DOHH2 (cell line): ENCODE measurements around the gene CD63.
A peak's percentile ranks its signal among the peaks of the same experiment; 100 is the strongest.

Experiments used
- H3F3A ChIP-seq: fragments of 200-600 bp; sonication (generic), shearing (Covaris generic); 2 replicates; pipeline ENCODE4 v1.6.0; 2016; ENCODE audit warnings: antibody characterized with exemption, mild to moderate bottlenecking; ENCODE audit not compliant: control insufficient read depth, insufficient read depth
- H3K27ac ChIP-seq: fragments of 200-600 bp; sonication (generic); 2 replicates; pipeline ENCODE4 v1.5.1; 2014; ENCODE audit warnings: low read depth, mild to moderate bottlenecking, low read length, moderate library complexity
- H3K27me3 ChIP-seq: fragments of 200-600 bp; sonication (generic); 2 replicates; pipeline ENCODE4 v1.6.1; 2014; ENCODE audit warnings: mild to moderate bottlenecking, low read length, mixed read lengths; ENCODE audit not compliant: control insufficient read depth
- H3K36me3 ChIP-seq: fragments of 200-600 bp; sonication (generic); 2 replicates; pipeline ENCODE4 v1.6.1; 2014; ENCODE audit warnings: mild to moderate bottlenecking, low read length, moderate library complexity, mixed read lengths; ENCODE audit not compliant: control insufficient read depth
- H3K4me1 ChIP-seq: fragments of 200-600 bp; sonication (generic); 2 replicates; pipeline ENCODE4 v1.6.1; 2014; ENCODE audit warnings: mild to moderate bottlenecking, low read length, mixed read lengths; ENCODE audit not compliant: control insufficient read depth
- H3K4me2 ChIP-seq: fragments of 200-600 bp; sonication (generic); 2 replicates; pipeline ENCODE4 v1.6.0; 2014; ENCODE audit warnings: mild to moderate bottlenecking, low read length, moderate library complexity
- H3K4me3 ChIP-seq: fragments of 200-600 bp; sonication (generic); 2 replicates; pipeline ENCODE4 v1.5.1; 2014; ENCODE audit warnings: mild to moderate bottlenecking, low read length, mixed read lengths
- H3K79me2 ChIP-seq: fragments of 200-600 bp; sonication (generic); 2 replicates; pipeline ENCODE4 v1.6.1; 2014; ENCODE audit warnings: mild to moderate bottlenecking, low read length, mixed read lengths; ENCODE audit not compliant: control insufficient read depth
- H3K9me2 ChIP-seq: fragments of 200-600 bp; sonication (generic); replicated peaks from 2 replicates; pipeline ENCODE4 v1.6.1; 2014; ENCODE audit warnings: mild to moderate bottlenecking, low read length, mixed read lengths; ENCODE audit not compliant: control insufficient read depth
- H3K9me3 ChIP-seq: fragments of 200-600 bp; sonication (generic); 2 replicates; pipeline ENCODE4 v1.6.1; 2014; ENCODE audit warnings: antibody characterized with exemption, low read length, mixed read lengths; ENCODE audit not compliant: control insufficient read depth, insufficient read depth
- H4K20me1 ChIP-seq: fragments of 200-600 bp; sonication (generic); 2 replicates; pipeline ENCODE4 v1.6.0; 2014; ENCODE audit warnings: low read depth, mild to moderate bottlenecking, antibody characterized with exemption, low read length, moderate library complexity; ENCODE audit not compliant: control insufficient read depth, insufficient read depth
- EZH2phosphoT487 ChIP-seq: fragments of 200-600 bp; sonication (generic); IDR thresholded peaks from 2 replicates; pipeline ENCODE4 v1.6.1; 2017; ENCODE audit warnings: borderline replicate concordance, mild to moderate bottlenecking, antibody characterized with exemption, low read length, moderate library complexity, mixed read lengths
- TF ChIP-seq, protein P1 (sequence below): fragments of 200-600 bp; sonication (generic); IDR thresholded peaks from one replicate; pipeline ENCODE4 v1.5.1; 2014; ENCODE audit warnings: antibody characterized with exemption, mild to moderate bottlenecking, low read depth, low read length; ENCODE audit not compliant: poor library complexity, severe bottlenecking

CD63 gene

DNA sequence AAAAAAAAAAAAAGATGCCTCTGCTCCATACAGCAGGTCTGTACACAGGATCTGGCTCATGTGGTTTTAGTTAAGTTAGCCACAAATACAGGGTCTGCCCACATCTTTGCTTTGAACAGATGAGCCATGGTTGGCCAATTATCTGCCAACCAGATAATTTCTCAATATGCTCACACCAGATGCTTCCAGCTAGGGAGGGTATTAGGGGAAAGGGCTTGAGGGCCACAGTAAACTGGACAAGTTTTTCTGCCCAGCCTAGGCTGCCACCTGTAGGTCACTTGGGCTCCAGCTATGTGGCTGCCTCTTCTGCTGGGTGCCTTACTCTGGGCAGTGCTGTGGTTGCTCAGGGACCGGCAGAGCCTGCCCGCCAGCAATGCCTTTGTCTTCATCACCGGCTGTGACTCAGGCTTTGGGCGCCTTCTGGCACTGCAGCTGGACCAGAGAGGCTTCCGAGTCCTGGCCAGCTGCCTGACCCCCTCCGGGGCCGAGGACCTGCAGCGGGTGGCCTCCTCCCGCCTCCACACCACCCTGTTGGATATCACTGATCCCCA lies 7.8 kb downstream of the CD63 start:
- Histone ChIP-seq H3K4me3 (no peak overlapping the region), H3F3A (peaks cover 6% of the 10 kb centered on the region; the same call in 1 of the 2 replicates), H4K20me1 (no peaks in the 10 kb centered on the region), H3K4me1 (peaks cover 28% of the 10 kb centered on the region), H3K9me3 (no peaks in the 10 kb centered on the region), H3K36me3 (peaks cover 36% of the 10 kb centered on the region), H3K79me2 (peaks cover 19% of the 10 kb centered on the region), H3K9me2 (no peaks in the 10 kb centered on the region), H3K27ac (no peak overlapping the region), H3K27me3 (no peaks in the 10 kb centered on the region), H3K4me2 (no peak overlapping the region)
- TF ChIP-seq EZH2phosphoT487, result no peak
- TF ChIP-seq, protein P1, sequence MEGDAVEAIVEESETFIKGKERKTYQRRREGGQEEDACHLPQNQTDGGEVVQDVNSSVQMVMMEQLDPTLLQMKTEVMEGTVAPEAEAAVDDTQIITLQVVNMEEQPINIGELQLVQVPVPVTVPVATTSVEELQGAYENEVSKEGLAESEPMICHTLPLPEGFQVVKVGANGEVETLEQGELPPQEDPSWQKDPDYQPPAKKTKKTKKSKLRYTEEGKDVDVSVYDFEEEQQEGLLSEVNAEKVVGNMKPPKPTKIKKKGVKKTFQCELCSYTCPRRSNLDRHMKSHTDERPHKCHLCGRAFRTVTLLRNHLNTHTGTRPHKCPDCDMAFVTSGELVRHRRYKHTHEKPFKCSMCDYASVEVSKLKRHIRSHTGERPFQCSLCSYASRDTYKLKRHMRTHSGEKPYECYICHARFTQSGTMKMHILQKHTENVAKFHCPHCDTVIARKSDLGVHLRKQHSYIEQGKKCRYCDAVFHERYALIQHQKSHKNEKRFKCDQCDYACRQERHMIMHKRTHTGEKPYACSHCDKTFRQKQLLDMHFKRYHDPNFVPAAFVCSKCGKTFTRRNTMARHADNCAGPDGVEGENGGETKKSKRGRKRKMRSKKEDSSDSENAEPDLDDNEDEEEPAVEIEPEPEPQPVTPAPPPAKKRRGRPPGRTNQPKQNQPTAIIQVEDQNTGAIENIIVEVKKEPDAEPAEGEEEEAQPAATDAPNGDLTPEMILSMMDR, result peak; percentile 24

DNA sequence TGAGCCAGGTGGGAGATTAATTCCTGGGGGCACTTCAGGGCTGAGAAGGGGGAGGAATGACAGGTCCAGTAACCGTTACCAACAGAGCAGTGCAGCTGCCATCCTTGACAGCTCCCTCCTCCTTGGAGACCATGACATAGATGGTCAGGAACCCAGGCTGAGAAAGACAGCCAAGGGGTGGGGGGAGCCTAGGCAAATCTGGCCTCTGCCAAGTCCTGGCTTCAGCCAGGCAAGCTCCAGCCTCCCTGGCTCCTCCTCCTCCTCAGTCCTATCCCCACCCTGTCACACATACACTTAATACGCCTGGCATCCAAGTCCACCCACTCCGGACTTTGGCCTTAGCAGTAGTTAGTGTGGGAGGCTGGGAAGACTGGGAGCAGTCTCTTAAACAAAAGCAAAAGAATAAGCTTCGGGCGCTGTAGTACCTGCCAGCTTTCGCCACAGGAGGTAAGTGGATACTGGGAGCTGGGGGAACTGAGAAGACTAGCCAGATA lies 8.7 kb downstream of the CD63 start, which contains the start of gene RDH5:
Gene RDH5, plus strand, starts transcription at position 323 of the 494 bp plus-strand sequence. CDS start 792 bp downstream, outside the sequence.
- no peaks in the 10 kb centered on the region for H3K9me2 ChIP-seq
- H3K27ac ChIP-seq, result no peak within 1 kb of the TSS
- H3K4me1 ChIP-seq, result peaks cover 35% of the 10 kb centered on the region
- H4K20me1 ChIP-seq, result no peaks in the 10 kb centered on the region
- H3K36me3 ChIP-seq, result peaks cover 32% of the 10 kb centered on the region
- peaks cover 4% of the 10 kb centered on the region; the same call in 1 of the 2 replicates for H3F3A ChIP-seq
- H3K4me2 ChIP-seq, result no peak within 1 kb of the TSS
- H3K4me3 ChIP-seq, result no peak within 1 kb of the TSS
- no peak for TF ChIP-seq EZH2phosphoT487
- TF ChIP-seq, protein P1, result no peak
- H3K27me3 ChIP-seq, result no peaks in the 10 kb centered on the region
- peaks cover 19% of the 10 kb centered on the region for H3K79me2 ChIP-seq
- no peaks in the 10 kb centered on the region for H3K9me3 ChIP-seq

DNA sequence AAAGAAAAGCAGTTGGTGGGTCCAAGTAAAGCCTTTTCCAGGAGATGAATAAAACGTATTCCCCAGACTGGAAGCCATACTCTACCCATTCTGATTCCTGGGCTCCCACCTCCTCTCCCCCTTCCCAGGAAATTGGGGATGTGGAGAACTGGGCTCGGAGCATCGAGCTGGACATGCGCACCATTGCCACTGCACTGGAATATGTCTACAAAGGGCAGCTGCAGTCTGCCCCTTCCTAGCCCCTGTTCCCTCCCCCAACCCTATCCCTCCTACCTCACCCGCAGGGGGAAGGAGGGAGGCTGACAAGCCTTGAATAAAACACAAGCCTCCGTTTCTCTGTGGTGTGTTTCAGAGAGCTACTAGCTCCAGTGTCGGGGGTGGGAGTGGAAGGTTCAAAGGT lies 9.4 kb downstream of the CD63 start:
- H3F3A ChIP-seq, result peaks cover 3% of the 10 kb centered on the region; the same call in 1 of the 2 replicates
- no peaks in the 10 kb centered on the region for H4K20me1 ChIP-seq
- H3K4me2 ChIP-seq, result no peak overlapping the region
- no peaks in the 10 kb centered on the region for H3K27me3 ChIP-seq
- H3K4me1 ChIP-seq, result peaks cover 30% of the 10 kb centered on the region
- H3K9me2 ChIP-seq, result no peaks in the 10 kb centered on the region
- H3K79me2 ChIP-seq, result peaks cover 19% of the 10 kb centered on the region
- TF ChIP-seq, protein P1, result no peak
- TF ChIP-seq EZH2phosphoT487, result no peak
- no peak overlapping the region for H3K4me3 ChIP-seq
- H3K9me3 ChIP-seq, result no peaks in the 10 kb centered on the region
- H3K36me3 ChIP-seq, result peaks cover 24% of the 10 kb centered on the region
- no peak overlapping the region for H3K27ac ChIP-seq
